K562 (cell line): ENCODE results near the gene CD151. TPM values are rescaled to one million over a fixed set of nuclear protein-coding genes. Genes with fewer than 3 reads are reported as not detected.
A peak's percentile ranks its signal among the peaks of the same experiment; 100 is the strongest.

ENCODE experiments used
- ATF7 ChIP-seq: fragments of 450-650 bp; IDR thresholded peaks from 2 replicates; pipeline ENCODE4 v1.7.1; 2014; ENCODE audit warnings: mild to moderate bottlenecking, moderate library complexity
- BDP1 ChIP-seq: IDR thresholded peaks from 3 replicates; pipeline ENCODE4 v1.6.1; 2011; ENCODE audit not compliant: insufficient read length, insufficient read depth
- CBFA2T2 ChIP-seq: fragments of 450-650 bp; conservative IDR thresholded peaks from 2 replicates; pipeline ENCODE4 v1.6.1; 2017; ENCODE audit warnings: mild to moderate bottlenecking
- CREB3L1 ChIP-seq: fragments of 450-650 bp; IDR thresholded peaks from 2 replicates; pipeline ENCODE4 v1.6.1; 2014; ENCODE audit warnings: low read depth, mild to moderate bottlenecking, moderate library complexity, borderline replicate concordance
- DEAF1 ChIP-seq: fragments of 450-650 bp; formaldehyde crosslinking; IDR thresholded peaks from 2 replicates; pipeline ENCODE4 v1.4.0; 2020; ENCODE audit warnings: mild to moderate bottlenecking, moderate library complexity
- E2F6 ChIP-seq, 2 experiments: IDR thresholded peaks; 2 replicates each; pipeline ENCODE4 v1.6.1; 2011; ENCODE audit warnings: borderline replicate concordance in 1 of 2, control low read depth in 1 of 2, low read depth in 1 of 2, low read length in 1 of 2, mild to moderate bottlenecking in 1 of 2, mixed read lengths in 1 of 2, moderate library complexity in 1 of 2; ENCODE audit not compliant: insufficient read depth in 1 of 2, insufficient read length in 1 of 2, poor library complexity in 1 of 2, severe bottlenecking in 1 of 2; ENCODE audit errors: extremely low read depth in 1 of 2
- ELK1 ChIP-seq: sonication (generic); formaldehyde crosslinking; IDR thresholded peaks from 2 replicates; pipeline ENCODE4 v1.8.1; 2022; ENCODE audit warnings: missing genetic modification reagents
- GMEB1 ChIP-seq: fragments of 250-450 bp; sonication (Bioruptor Pico); IDR thresholded peaks from 2 replicates; pipeline ENCODE4 v1.4.0; 2020; ENCODE audit warnings: mild to moderate bottlenecking
- IFI16 ChIP-seq: fragments of 250-450 bp; sonication (Bioruptor Pico); IDR thresholded peaks from 2 replicates; pipeline ENCODE4 v2.1.2; 2022; ENCODE audit warnings: mild to moderate bottlenecking, inconsistent platforms
- IRF1 ChIP-seq: sonication (generic); formaldehyde crosslinking; IDR thresholded peaks from 2 replicates; pipeline ENCODE4 v1.8.0; 2022; ENCODE audit warnings: missing genetic modification reagents, mild to moderate bottlenecking, borderline replicate concordance
- SIN3A ChIP-seq, 2 experiments: fragments of 150-350 bp in 1 of 2; IDR thresholded peaks; 2 replicates each; pipeline ENCODE4 v1.6.1; 2011 to 2016; ENCODE audit warnings: borderline replicate concordance in 2 of 2, low read depth in 2 of 2, low read length in 2 of 2, mild to moderate bottlenecking in 2 of 2, moderate library complexity in 2 of 2; ENCODE audit not compliant: control insufficient read depth in 1 of 2
- SNIP1 ChIP-seq: fragments of 450-650 bp; IDR thresholded peaks from 2 replicates; pipeline ENCODE4 v1.7.1; 2017; ENCODE audit warnings: low read depth, mild to moderate bottlenecking
- ZBTB49 ChIP-seq: sonication (generic); formaldehyde crosslinking; IDR thresholded peaks from 2 replicates; pipeline ENCODE4 v1.8.0; 2022; ENCODE audit warnings: missing genetic modification reagents, mild to moderate bottlenecking, borderline replicate concordance
- ZEB2 ChIP-seq: fragments of 450-650 bp; IDR thresholded peaks from 2 replicates; pipeline ENCODE4 v1.6.1; 2016
- ZNF644 ChIP-seq: fragments of 200-800 bp; sonication (Bioruptor generic); IDR thresholded peaks from 2 replicates; pipeline ENCODE4 v1.6.1; 2016; ENCODE audit warnings: low read depth, missing genetic modification characterization, missing compliant biosample characterization
- polyA plus RNA-seq, 8 experiments: library from polyadenylated mRNA; depleted of rRNA in 4 of 8; stranded (reverse) in 5 of 8; unstranded in 3 of 8; fragments of >200 nt; fragmentation: Nextera tagmentation in 2 of 8; fragmentation: Illumina TruSeq in 1 of 8; extraction: Ambion mirVana in 2 of 8; extraction: Trizol in 1 of 8; gene quantifications; 2 replicates each; pipeline versions ENCODE4 v1.2.1 to v1.2.3, GENCODE V29; 2011 to 2014; ENCODE audit warnings: inconsistent platforms in 1 of 8, missing spikeins in 1 of 8
- total RNA-seq, 7 experiments: library from RNA; depleted of rRNA in 6 of 7; stranded (reverse); fragments of >200 nt in 6 of 7; fragmentation: Illumina TruSeq in 2 of 7; extraction: Trizol in 2 of 7; gene quantifications; 2 replicates each; pipeline versions ENCODE4 v1.2.1 to v1.2.3, GENCODE V29; 2011 to 2021; ENCODE audit warnings: low replicate concordance in 1 of 7

Gene CD151
- total and polyA plus RNA-seq, 9 of the 15 experiments (the other 6 are each of a cell fraction or from before 2014, with no cell fraction given): 2.3 to 187 (median 140) TPM

- TF ChIP-seq IRF1: no peak
- TF ChIP-seq ZEB2: no peak
- TF ChIP-seq SNIP1: no peak
- peak; percentile 26 to 70 for TF ChIP-seq E2F6 (IDR thresholded peaks at IDR 0.05; ENCODE audit: borderline replicate concordance in 1 of 2, extremely low read depth in 1 of 2, insufficient read depth in 1 of 2, insufficient read length in 1 of 2, low read depth in 1 of 2, low read length in 1 of 2, poor library complexity in 1 of 2, severe bottlenecking in 1 of 2)
- TF ChIP-seq IFI16 (CRISPR knock-in tag): no peak
- TF ChIP-seq ZBTB49 (CRISPR knock-in tag): no peak
- no peak for TF ChIP-seq ZNF644 (tag)
- no peak for TF ChIP-seq SIN3A (IDR thresholded peaks at IDR 0.05; ENCODE audit: borderline replicate concordance in 2 of 2, control insufficient read depth in 1 of 2, low read depth in 2 of 2, low read length in 2 of 2)
- no peak for TF ChIP-seq CBFA2T2
- no peak for TF ChIP-seq BDP1
- no peak; the same call in 1 of the 2 replicates for TF ChIP-seq ATF7
- TF ChIP-seq CREB3L1: peak; percentile 62; the same call in 1 of the 2 replicates
- TF ChIP-seq DEAF1 (CRISPR knock-in tag): no peak
- peak; percentile 70 for TF ChIP-seq GMEB1 (CRISPR knock-in tag)
- no peak for TF ChIP-seq ELK1 (CRISPR knock-in tag)
Observed at GRCh38 chr11:819129-819931, 13.4 kb upstream of the CD151 start (continued).
